ENCODE measurements around the gene KDM4C.
A peak's percentile ranks its signal among the peaks of the same experiment; 100 is the strongest.
"Not testable (repeated sequence)": the region's sequence is repeated elsewhere in the genome, so short reads cannot be mapped to it uniquely, and the experiment has no call there.

KDM4C gene

GRCh38 chr9:6757456-6758247 lies at the start of gene KDM4C:
Gene KDM4C, plus strand, starts transcription at chr9:6757973. Its CDS starts 35,016 bp downstream, at chr9:6792989.
- DNase-seq: peak; percentile 92

- DNase-seq: no peak
Observed at GRCh38 chr9:6708732-6709131, 49.0 kb upstream of the KDM4C start.

- no peak for DNase-seq
Observed at GRCh38 chr9:6711403-6711802, 46.4 kb upstream of the KDM4C start.

- DNase-seq: no peak
Observed at GRCh38 chr9:6712041-6712440, 45.7 kb upstream of the KDM4C start.

DNA sequence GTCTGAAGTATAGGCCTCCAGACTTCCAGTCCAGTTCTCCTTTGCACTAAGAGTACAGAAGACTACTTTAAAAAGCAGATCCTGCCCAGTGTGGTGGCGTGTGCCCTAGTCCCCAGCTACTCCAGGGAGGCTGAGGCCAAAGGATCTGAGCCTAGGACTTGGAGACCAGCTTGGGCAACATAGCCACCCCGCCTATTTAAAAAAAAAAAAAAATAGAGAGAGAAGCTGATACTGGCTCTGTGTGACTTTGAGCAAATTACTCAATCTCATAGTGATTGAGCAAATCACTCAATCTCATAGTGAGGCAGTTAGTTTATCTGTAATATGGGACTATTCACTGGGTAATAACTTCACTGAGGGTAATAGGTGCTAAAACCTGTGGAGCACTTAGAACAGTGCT lies 43.6 kb upstream of the KDM4C start:
- no peak for DNase-seq

GRCh38 chr9:6715153-6715754 lies 42.5 kb upstream of the KDM4C start:
- DNase-seq: not testable (repeated sequence)

DNA sequence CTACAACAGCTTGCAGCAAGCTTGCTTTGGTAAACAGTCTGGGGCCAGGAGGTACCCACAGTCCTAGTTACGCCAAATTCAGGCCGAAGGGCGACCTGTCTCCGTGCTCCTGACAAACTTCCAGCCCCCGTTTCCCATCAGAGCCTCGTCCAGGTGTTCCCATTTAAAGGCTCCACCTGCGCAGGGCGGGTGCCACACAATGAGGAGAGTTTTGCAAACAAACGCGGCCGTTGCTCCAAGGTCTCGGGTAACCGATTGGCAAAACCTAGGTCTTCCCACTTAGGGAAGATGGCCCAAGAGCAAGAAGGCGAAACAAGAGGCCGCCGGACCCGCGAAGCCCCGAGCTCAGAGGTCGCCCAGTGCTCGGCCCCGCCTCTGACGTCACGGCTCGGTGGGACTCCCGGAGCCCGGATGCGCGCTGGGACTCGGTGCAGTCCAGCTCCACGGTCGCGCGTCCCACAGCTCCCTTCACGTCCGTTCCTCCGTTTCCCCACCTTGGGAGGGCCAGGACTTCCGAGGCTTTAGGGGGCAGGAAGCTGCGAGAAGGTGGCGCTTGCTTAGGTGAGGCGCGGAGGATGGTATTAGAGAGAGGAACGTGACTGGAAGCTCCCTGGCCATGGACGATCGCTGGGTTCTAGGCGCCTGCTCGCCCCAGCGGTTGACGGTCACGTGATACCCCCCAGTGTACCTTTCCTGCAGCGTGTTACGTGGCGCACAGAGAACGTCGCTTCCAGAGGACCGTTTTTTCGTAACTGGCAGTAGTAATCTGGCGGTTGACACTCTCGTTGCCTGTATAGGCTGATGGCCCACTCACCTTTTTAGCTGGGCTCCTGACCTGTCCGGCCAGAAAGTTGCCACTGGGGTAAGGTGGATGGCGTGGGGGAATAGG lies 41.8 kb upstream of the KDM4C start:
- DNase-seq: peak; percentile 62

GRCh38 chr9:6716766-6717165 lies 41.0 kb upstream of the KDM4C start:
- no peak for DNase-seq

DNA sequence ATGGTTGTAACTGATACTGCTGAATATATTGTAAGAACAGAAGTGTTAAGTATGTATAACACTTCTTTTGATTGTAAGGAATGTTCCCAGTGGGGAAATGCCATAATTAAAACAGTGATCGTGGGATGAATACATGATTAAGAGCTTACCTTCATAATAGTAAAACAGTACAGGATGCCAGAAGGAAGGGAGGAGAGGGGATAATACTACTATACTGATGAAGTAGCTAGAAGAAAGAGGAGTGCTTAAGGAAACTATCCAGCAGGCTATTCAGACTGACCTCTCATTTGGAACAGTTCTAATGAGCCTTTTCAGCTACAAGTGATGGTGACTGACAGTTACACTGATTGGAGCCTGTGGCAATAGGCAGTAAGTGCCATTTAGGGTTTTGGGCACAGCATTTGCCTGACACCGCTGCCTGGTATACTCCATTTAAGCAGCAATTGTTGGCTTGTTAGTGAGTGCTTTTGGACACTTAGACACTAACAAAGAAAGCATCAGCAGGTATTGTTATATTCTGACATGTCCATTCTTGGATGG lies 33.8 kb upstream of the KDM4C start:
- DNase-seq: no peak

GRCh38 chr9:6733257-6733656 lies 24.5 kb upstream of the KDM4C start:
- no peak for DNase-seq

GRCh38 chr9:6733831-6734230 lies 23.9 kb upstream of the KDM4C start:
- DNase-seq: no peak

DNA sequence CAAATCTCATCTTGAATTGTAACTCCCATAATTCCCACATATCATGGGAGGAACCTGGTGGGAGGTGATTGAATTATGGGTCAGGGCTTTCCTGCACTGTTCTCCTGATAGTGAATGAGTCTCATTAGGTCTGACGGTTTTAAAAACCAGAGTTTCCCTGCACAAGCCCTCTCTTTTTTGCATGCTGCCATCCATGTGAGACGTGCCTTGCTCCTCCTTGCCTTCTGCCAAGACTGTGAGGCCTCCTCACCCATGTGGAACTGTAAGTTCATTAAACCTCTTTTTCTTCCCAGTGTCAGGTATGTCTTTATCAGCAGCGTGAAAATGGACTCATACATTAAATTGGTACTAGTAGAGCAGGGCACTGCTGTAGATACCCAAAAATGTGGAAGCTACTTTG lies 22.4 kb upstream of the KDM4C start:
- no peak for DNase-seq

- DNase-seq: no peak
Observed at GRCh38 chr9:6739218-6739617, 18.6 kb upstream of the KDM4C start.

- DNase-seq: not testable (repeated sequence)
Observed at GRCh38 chr9:6748861-6749260, 8.9 kb upstream of the KDM4C start.

GRCh38 chr9:6754861-6755260 lies 2.9 kb upstream of the KDM4C start:
- not testable (repeated sequence) for DNase-seq

DNA sequence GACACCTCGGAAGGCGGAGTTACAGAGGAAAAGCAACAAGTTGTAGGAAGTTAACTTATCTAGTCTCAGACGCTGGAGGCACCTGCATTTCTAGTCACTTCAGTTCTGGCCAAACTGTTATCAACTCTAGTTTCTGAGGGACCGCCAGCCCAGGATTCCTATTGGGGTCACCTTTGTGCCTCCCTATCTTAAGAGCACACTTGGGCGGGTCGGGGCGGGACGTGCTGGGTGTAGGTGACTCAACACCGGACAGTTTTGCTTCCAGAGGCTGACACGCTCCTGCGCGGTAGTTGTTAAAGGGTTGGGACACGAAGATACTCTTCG lies 679 bp upstream of the KDM4C start:
- peak; percentile 69 for DNase-seq

DNA sequence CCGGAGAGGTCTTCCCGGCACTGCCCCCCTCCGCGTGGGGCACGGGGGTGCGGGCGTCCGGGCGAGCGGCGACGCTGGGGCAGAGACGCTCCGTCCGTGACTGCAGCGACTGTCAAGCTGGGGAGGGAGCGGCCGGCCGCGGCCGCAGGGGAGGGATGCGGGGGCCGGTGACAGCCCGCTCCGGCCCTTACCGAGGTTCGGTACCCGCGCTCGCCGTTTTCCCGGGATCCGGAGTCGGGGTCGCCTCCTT lies 400 bp downstream of the KDM4C start:
- no peak for DNase-seq

DNA sequence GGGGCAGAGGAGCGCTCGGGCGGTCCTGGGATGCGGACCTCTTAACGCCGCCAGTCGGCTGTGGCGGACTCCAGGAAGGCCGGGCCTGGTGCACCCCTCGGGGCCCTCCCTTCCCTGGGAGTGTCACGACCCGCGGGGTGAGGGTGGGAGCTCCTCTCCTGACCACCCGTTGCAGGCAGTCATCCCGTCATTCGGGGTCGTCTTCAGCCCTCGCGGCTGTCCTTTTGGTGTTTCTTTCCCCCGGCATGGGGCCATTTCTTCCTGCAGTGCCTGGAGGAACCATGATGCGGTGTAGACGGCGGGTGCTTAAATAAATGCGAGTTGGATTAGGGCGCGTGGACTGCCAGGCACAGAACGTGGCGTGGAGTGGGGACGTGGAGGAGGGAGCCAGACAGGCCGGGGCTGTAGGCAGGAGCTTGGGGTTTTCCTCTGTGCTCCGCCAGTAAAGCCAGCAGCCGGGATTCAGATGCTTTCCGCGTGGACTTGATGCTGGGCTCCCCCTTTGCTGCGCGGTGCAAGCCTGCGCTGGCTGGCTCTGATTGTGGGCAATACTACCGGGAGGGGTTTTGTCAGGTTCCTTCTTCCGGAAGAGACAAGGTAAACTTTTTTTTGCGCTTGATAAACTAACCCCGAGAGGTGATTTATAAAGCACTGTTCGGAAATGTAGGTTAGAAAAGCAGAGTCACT lies 868 bp downstream of the KDM4C start:
- peak; percentile 51 for DNase-seq

DNA sequence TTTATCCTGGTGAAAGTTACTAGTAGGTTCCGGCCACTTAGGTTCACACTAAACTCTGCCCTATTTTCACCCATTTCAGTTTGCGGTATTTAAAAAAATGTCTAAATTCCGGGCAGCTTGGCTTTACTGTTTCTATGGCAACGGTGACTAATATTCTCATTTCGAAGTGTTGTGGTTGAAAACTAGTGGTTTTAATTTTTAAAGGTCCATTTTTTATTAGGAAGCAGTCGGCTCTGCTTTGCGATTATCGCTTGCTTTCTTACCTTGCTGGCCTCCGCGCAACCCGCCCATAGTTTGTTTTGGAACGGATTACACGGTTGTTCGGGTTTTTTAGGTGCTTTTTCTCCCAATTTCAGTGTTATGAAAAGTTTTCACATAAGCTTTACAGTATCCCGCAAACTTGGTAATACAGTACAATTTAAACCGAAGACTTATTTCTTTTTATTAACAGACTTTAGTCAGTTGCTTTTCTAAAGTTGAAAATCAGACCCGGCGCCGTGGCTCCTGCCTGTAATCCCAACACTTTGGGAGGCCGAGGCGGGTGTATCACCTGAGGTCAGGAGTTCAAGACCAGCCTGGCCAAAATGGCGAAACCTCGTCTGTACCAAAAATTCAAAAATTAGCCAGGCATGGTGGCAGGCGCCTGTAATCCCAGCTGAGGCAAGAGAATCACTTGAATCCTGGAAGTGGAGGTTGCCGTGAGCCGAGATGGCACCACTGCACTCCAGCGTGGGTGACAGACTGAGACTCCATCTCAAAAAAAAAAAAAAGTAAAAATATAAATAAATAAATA lies 1.6 kb downstream of the KDM4C start:
- peak; percentile 34 for DNase-seq

DNA sequence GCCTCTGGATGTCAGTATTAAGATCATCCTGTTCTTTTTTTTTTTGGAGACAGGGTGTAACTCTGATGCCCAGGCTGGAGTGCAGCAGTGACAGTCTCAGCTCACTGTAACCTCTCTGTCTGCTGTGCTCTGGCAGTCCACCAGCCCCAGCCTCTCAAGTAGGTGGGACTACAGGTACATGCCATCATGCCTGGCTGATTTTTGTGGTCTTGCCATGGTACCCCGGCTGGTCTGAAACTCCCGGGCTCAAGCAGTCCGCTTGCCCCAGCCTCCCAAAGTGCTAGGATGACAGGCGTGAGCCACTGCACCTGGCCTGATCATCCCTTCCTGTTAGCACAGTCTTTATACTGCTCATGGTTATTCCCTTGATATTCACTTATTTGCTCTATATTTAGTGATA lies 3.5 kb downstream of the KDM4C start:
- DNase-seq: no peak

DNA sequence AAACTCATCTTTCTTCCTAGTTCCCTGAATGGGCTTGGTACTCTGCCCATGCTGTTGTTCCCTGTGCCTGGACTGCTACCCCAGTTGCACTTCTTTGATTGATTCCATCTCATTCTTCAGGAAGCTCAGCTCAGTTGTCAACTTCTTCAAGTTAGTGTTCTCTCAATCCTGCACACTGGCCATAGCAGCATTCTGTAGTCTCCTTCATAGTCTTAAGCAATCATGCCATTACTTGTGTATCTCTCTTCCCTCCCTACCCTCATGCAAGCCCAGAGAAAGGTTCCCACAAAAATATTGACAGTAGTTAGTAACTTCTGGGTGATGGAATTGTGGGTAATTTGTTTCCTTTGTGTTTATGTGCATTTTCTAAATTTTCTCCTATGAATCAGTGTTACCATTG lies 5.5 kb downstream of the KDM4C start:
- no peak for DNase-seq

GRCh38 chr9:6764011-6764410 lies 6.2 kb downstream of the KDM4C start:
- no peak for DNase-seq

Data from activated CD4-positive, alpha-beta T cell treated with anti-CD3 and anti-CD28 coated beads, Interleukin-2, amount 50 U/mL, for 1 hour (primary cell).